GM15510 (cell line): ENCODE results near the gene KCNMA1.

Experiments used
- POLR2A ChIP-seq: IDR thresholded peaks from 3 replicates; pipeline ENCODE4 v1.6.1; 2011; ENCODE audit warnings: borderline replicate concordance; ENCODE audit not compliant: insufficient read length; ENCODE audit errors: extremely low read depth

The KCNMA1 gene

GRCh38 chr10:77576444-77577032 is 61.1 kb downstream of the KCNMA1 start:
- no peak for TF ChIP-seq POLR2A

- no peak for TF ChIP-seq POLR2A
These were observed 61.6 kb downstream of the KCNMA1 start for GRCh38 chr10:77576007-77576367.

- TF ChIP-seq POLR2A, result no peak
These were observed 62.2 kb downstream of the KCNMA1 start for GRCh38 chr10:77575271-77576006.

GRCh38 chr10:77574438-77574837 is 63.2 kb downstream of the KCNMA1 start:
- TF ChIP-seq POLR2A, result no peak

GRCh38 chr10:77571490-77571889 is 66.1 kb downstream of the KCNMA1 start:
- TF ChIP-seq POLR2A, result no peak

GRCh38 chr10:77566914-77567566 is 70.6 kb downstream of the KCNMA1 start:
- no peak for TF ChIP-seq POLR2A

- no peak for TF ChIP-seq POLR2A
These were observed 71.4 kb downstream of the KCNMA1 start for GRCh38 chr10:77566236-77566635.

- no peak for TF ChIP-seq POLR2A
These were observed 72.0 kb downstream of the KCNMA1 start for GRCh38 chr10:77565590-77566023.

- TF ChIP-seq POLR2A, result no peak
These were observed 72.6 kb downstream of the KCNMA1 start for GRCh38 chr10:77564731-77565589.

GRCh38 chr10:77563638-77564270 is 73.9 kb downstream of the KCNMA1 start:
- no peak for TF ChIP-seq POLR2A

- TF ChIP-seq POLR2A, result no peak
These were observed 74.9 kb downstream of the KCNMA1 start for GRCh38 chr10:77562742-77563141.

- no peak for TF ChIP-seq POLR2A
These were observed 75.6 kb downstream of the KCNMA1 start for GRCh38 chr10:77561991-77562390.

GRCh38 chr10:77560471-77560870 is 77.1 kb downstream of the KCNMA1 start:
- TF ChIP-seq POLR2A, result no peak

GRCh38 chr10:77560052-77560451 is 77.6 kb downstream of the KCNMA1 start:
- no peak for TF ChIP-seq POLR2A
